Activated CD4-positive, alpha-beta T cell treated with anti-CD3 and anti-CD28 coated beads for 24 hours (primary cell): ENCODE data around the gene SREK1IP1.
"Not testable (repeated sequence)": the region's sequence is repeated elsewhere in the genome, so short reads cannot be mapped to it uniquely, and the experiment has no call there.

Experiments used
- DNase-seq, 2 donors: peaks; one replicate each; pipeline ENCODE4 v3.0.0-alpha.2; 2020; ENCODE audit warnings: low read depth in 2 of 2

Gene SREK1IP1

GRCh38 chr5:64765804-64766504 lies 2.5 kb downstream of the SREK1IP1 start:
- no peak for DNase-seq

GRCh38 chr5:64763948-64764503 lies 4.5 kb downstream of the SREK1IP1 start:
- DNase-seq = no peak

- no peak for DNase-seq
These were observed 8.4 kb downstream of the SREK1IP1 start for GRCh38 chr5:64759960-64760660.

GRCh38 chr5:64758901-64759300 lies 9.6 kb downstream of the SREK1IP1 start:
- DNase-seq = no peak

GRCh38 chr5:64754066-64754465 lies 14.4 kb downstream of the SREK1IP1 start:
- DNase-seq = no peak

GRCh38 chr5:64749385-64749784 lies 19.1 kb downstream of the SREK1IP1 start:
- no peak for DNase-seq

GRCh38 chr5:64746446-64746845 lies 22.0 kb downstream of the SREK1IP1 start:
- no peak for DNase-seq

GRCh38 chr5:64744914-64745313 lies 23.6 kb downstream of the SREK1IP1 start:
- DNase-seq = no peak

- DNase-seq = no peak
These were observed 25.7 kb downstream of the SREK1IP1 start for GRCh38 chr5:64742821-64743220.

- no peak for DNase-seq
These were observed 26.1 kb downstream of the SREK1IP1 start for GRCh38 chr5:64742411-64742810.

GRCh38 chr5:64727150-64727549 lies 41.3 kb downstream of the SREK1IP1 start:
- no peak for DNase-seq

- DNase-seq = no peak
These were observed 45.9 kb downstream of the SREK1IP1 start for GRCh38 chr5:64722588-64722987.

GRCh38 chr5:64714495-64714894 lies 54.0 kb downstream of the SREK1IP1 start:
- not testable (repeated sequence) for DNase-seq

- no peak for DNase-seq
These were observed 61.3 kb downstream of the SREK1IP1 start for GRCh38 chr5:64707191-64707590.

- DNase-seq = not testable (repeated sequence)
These were observed 62.4 kb downstream of the SREK1IP1 start for GRCh38 chr5:64706074-64706473.

GRCh38 chr5:64700765-64701164 lies 67.7 kb downstream of the SREK1IP1 start:
- DNase-seq = no peak

- not testable (repeated sequence) for DNase-seq
These were observed 72.1 kb downstream of the SREK1IP1 start for GRCh38 chr5:64696414-64696813.

- DNase-seq = no peak
These were observed 74.9 kb downstream of the SREK1IP1 start for GRCh38 chr5:64693636-64694035.

GRCh38 chr5:64691291-64691690 lies 77.2 kb downstream of the SREK1IP1 start:
- no peak for DNase-seq

- no peak for DNase-seq
These were observed 77.9 kb downstream of the SREK1IP1 start, which contains the start of gene SHISAL2B for GRCh38 chr5:64690417-64691151. SHISAL2B (plus strand) TSS chr5:64690503; CDS start chr5:64690624, 121 bp downstream.

GRCh38 chr5:64690104-64690416 lies 78.4 kb downstream of the SREK1IP1 start:
- DNase-seq = no peak

GRCh38 chr5:64688965-64689364 lies 79.5 kb downstream of the SREK1IP1 start:
- DNase-seq = no peak
